Karpas-422 (cell line): ENCODE data around the gene SPINK5. TPM values are rescaled to one million over a fixed set of nuclear protein-coding genes. Genes with fewer than 3 reads are reported as not detected.

Source experiments
- DNase-seq: peaks from one replicate; pipeline ENCODE4 v3.0.0-alpha.2; 2015
- H2AFZ ChIP-seq: fragments of 200-600 bp; sonication (generic); 2 replicates; pipeline ENCODE4 v1.6.1; 2014; ENCODE audit warnings: antibody characterized with exemption, low read length, mixed read lengths
- H3K27ac ChIP-seq: fragments of 200-600 bp; sonication (generic); 2 replicates; pipeline ENCODE4 v1.5.1; 2014; ENCODE audit warnings: mild to moderate bottlenecking, low read length, moderate library complexity
- H3K27me3 ChIP-seq: fragments of 200-600 bp; sonication (generic); 2 replicates; pipeline ENCODE4 v1.6.1; 2014; ENCODE audit warnings: low read length, mixed read lengths
- H3K36me3 ChIP-seq: fragments of 200-600 bp; sonication (generic); 2 replicates; pipeline ENCODE4 v1.6.1; 2014; ENCODE audit warnings: low read length, mixed read lengths; ENCODE audit not compliant: insufficient read depth
- H3K4me1 ChIP-seq: fragments of 200-600 bp; sonication (generic); 2 replicates; pipeline ENCODE4 v1.6.1; 2014; ENCODE audit warnings: mild to moderate bottlenecking, low read length, mixed read lengths
- H3K4me2 ChIP-seq: fragments of 200-600 bp; sonication (generic); 2 replicates; pipeline ENCODE4 v1.6.1; 2014; ENCODE audit warnings: low read length, low read depth, mild to moderate bottlenecking; ENCODE audit not compliant: poor library complexity, severe bottlenecking
- H3K4me3 ChIP-seq: fragments of 200-600 bp; sonication (generic); 2 replicates; pipeline ENCODE4 v1.5.1; 2014; ENCODE audit warnings: mild to moderate bottlenecking, antibody characterized with exemption, low read length, mixed read lengths
- H3K79me2 ChIP-seq: fragments of 200-600 bp; sonication (generic); 2 replicates; pipeline ENCODE4 v1.6.1; 2014; ENCODE audit warnings: mild to moderate bottlenecking, low read length, mixed read lengths
- H3K9ac ChIP-seq: fragments of 200-600 bp; sonication (generic); 2 replicates; pipeline ENCODE4 v1.6.0; 2014; ENCODE audit warnings: low read length
- H3K9me2 ChIP-seq: fragments of 200-600 bp; sonication (generic), shearing (Covaris generic); replicated peaks from 2 replicates; pipeline ENCODE4 v1.6.0; 2014; ENCODE audit warnings: mild to moderate bottlenecking, low read length, moderate library complexity; ENCODE audit not compliant: insufficient read depth
- H3K9me3 ChIP-seq: fragments of 300-700, 200-600 bp; sonication (generic); 2 replicates; pipeline ENCODE4 v1.6.1; 2014; ENCODE audit warnings: low read length, mixed read lengths
- H4K20me1 ChIP-seq: fragments of 200-600 bp; sonication (generic); 2 replicates; pipeline ENCODE4 v1.6.1; 2014; ENCODE audit warnings: mild to moderate bottlenecking, antibody characterized with exemption, low read length, low read depth; ENCODE audit not compliant: insufficient read depth
- total RNA-seq: library from RNA; depleted of rRNA; stranded (reverse); fragments of >200 nt; shearing (Covaris generic); gene quantifications from 2 replicates; pipeline ENCODE4 v1.2.3, GENCODE V29; 2014; ENCODE audit warnings: low replicate concordance; rRNA removed

Gene SPINK5
- total RNA-seq, 1 experiment from 2014 or later, result not detected

GRCh38 chr5:148172377-148172776 is 108.6 kb downstream of the SPINK5 start:
- Histone ChIP-seq H3K4me1 (no peaks in the 10 kb centered on the region), H3K4me3 (no peak overlapping the region), H4K20me1 (no peaks in the 10 kb centered on the region), H3K9me3 (no peaks in the 10 kb centered on the region), H2AFZ (no peak overlapping the region), H3K4me2 (no peak overlapping the region), H3K79me2 (no peaks in the 10 kb centered on the region), H3K36me3 (no peaks in the 10 kb centered on the region), H3K27me3 (no peaks in the 10 kb centered on the region), H3K27ac (no peak overlapping the region), H3K9me2 (no peaks in the 10 kb centered on the region), H3K9ac (no peak overlapping the region)
- no peak for DNase-seq

DNA sequence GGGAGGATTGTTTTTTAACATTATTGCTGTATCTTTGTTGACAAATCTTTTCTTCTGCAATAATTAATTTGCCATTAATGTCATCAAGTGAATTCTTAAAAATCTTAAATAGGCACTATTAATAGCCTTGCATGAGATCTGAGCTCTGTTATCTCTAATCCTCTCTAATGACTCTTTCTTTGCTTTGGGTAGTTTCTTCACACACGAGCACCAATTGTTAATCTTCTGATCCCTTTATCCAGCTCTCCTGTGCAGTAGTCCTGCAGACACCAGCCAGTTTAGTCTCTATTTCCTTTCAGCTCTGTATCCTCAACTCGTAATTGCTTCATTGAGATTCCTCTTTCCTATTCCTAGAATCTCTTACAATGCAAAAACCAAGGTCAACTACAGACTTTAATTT is 112.7 kb downstream of the SPINK5 start:
- no peaks in the 10 kb centered on the region for H3K9me2 ChIP-seq
- no peak overlapping the region for H3K27ac ChIP-seq
- H3K9ac ChIP-seq, result no peak overlapping the region
- no peak overlapping the region for H3K4me2 ChIP-seq
- H3K27me3 ChIP-seq, result no peaks in the 10 kb centered on the region
- H3K4me3 ChIP-seq, result no peak overlapping the region
- DNase-seq, result no peak
- no peaks in the 10 kb centered on the region for H3K36me3 ChIP-seq
- H3K4me1 ChIP-seq, result no peaks in the 10 kb centered on the region
- H3K9me3 ChIP-seq, result no peaks in the 10 kb centered on the region
- no peaks in the 10 kb centered on the region for H3K79me2 ChIP-seq
- no peak overlapping the region for H2AFZ ChIP-seq
- H4K20me1 ChIP-seq, result no peaks in the 10 kb centered on the region

GRCh38 chr5:148177207-148177606 is 113.4 kb downstream of the SPINK5 start:
- Histone ChIP-seq H3K4me3 (no peak overlapping the region), H3K27ac (no peak overlapping the region), H3K9me3 (no peaks in the 10 kb centered on the region), H3K36me3 (no peaks in the 10 kb centered on the region), H3K4me2 (no peak overlapping the region), H3K27me3 (no peaks in the 10 kb centered on the region), H3K79me2 (no peaks in the 10 kb centered on the region), H4K20me1 (no peaks in the 10 kb centered on the region), H2AFZ (no peak overlapping the region), H3K9ac (no peak overlapping the region), H3K4me1 (no peaks in the 10 kb centered on the region), H3K9me2 (no peaks in the 10 kb centered on the region)
- no peak for DNase-seq

DNA sequence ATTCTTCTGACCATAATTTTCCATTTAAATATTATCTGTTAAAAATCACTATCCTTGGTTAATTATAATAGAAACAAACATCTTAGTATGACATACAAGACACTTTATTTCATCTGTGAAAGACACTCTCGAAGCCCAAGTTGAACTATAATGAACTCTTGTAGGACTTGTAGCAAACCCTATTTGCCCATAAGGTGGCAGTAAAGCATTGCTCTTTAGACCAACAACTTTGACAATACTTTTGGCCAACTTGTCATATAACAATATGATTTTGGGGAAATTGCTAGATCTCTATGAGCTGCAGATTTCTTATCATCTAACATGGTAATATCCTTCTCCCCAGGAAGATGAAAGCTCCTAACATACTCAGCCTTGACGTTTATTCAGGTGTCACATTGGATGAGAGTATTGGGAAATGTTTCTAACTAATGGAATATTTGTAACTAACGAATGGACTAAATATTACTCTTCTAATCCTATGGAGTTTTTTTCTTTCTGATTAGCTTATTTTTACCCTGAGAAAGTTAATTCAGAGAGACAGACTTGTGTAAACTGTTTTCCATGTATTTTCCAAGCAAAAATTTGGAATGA is 115.5 kb downstream of the SPINK5 start:
- no peaks in the 10 kb centered on the region for H3K27me3 ChIP-seq
- H3K79me2 ChIP-seq, result no peaks in the 10 kb centered on the region
- H3K4me2 ChIP-seq, result no peak overlapping the region
- H2AFZ ChIP-seq, result no peak overlapping the region
- H3K9me3 ChIP-seq, result no peaks in the 10 kb centered on the region
- H3K4me3 ChIP-seq, result no peak overlapping the region
- no peaks in the 10 kb centered on the region for H3K36me3 ChIP-seq
- no peaks in the 10 kb centered on the region for H3K9me2 ChIP-seq
- peak; percentile 83 for DNase-seq
- no peaks in the 10 kb centered on the region for H3K4me1 ChIP-seq
- no peaks in the 10 kb centered on the region for H4K20me1 ChIP-seq
- H3K27ac ChIP-seq, result no peak overlapping the region
- H3K9ac ChIP-seq, result no peak overlapping the region

DNA sequence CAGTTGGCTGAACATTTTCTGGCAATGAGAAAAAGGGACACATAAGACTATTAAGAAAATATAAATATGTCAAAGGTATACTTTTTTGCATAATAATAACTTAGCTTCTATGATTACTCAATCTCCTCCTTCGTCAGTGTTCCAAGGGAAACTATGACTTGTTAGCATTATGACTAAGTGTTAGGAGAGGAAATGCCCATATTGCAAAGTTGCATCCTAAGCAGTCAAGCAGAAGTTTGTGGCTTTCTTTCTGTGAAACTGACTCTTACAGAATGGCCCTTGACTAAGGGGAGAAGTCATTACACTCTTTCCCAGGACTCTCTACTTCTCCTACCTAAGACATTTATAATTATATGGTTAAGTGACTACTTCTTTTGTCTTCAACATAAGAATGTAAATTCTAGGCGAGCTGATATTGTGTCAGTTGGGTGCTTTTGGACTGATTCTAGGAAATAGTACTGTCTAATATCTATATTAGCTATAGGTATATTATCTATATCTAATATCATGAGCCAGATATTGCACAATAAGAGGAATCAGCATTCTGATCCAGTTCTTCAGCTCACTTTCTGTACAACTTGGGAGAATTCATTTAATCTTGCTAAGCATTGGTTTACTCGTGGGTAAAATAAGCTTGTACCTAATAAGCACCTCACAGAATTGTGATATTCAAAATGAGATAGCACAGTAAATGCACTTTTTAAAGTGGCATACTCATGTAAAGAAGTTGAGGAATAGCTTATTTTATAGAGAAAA is 122.6 kb downstream of the SPINK5 start:
- H3K4me1 ChIP-seq, result no peaks in the 10 kb centered on the region
- H3K79me2 ChIP-seq, result no peaks in the 10 kb centered on the region
- no peak overlapping the region for H3K9ac ChIP-seq
- no peaks in the 10 kb centered on the region for H3K9me3 ChIP-seq
- no peaks in the 10 kb centered on the region for H3K36me3 ChIP-seq
- H3K4me3 ChIP-seq, result no peak overlapping the region
- H3K27me3 ChIP-seq, result no peaks in the 10 kb centered on the region
- H3K27ac ChIP-seq, result no peak overlapping the region
- H4K20me1 ChIP-seq, result no peaks in the 10 kb centered on the region
- H3K4me2 ChIP-seq, result no peak overlapping the region
- H3K9me2 ChIP-seq, result no peaks in the 10 kb centered on the region
- no peak overlapping the region for H2AFZ ChIP-seq
- no peak for DNase-seq

Other genes with a start within 250 kb of the SPINK5 start
- gene SPINK1, start 232.3 kb upstream of the SPINK5 start, total RNA-seq, result not detected in 2 replicates
- gene SCGB3A2, start 185.3 kb upstream of the SPINK5 start, total RNA-seq, result not detected in 2 replicates
- gene C5orf46, start 157.4 kb upstream of the SPINK5 start, total RNA-seq, result not detected in 2 replicates
- not detected in 2 replicates for gene SPINK14, start 104.6 kb downstream of the SPINK5 start, total RNA-seq
- gene SPINK6, start 139.1 kb downstream of the SPINK5 start, total RNA-seq, result not detected in 2 replicates
- not detected in 2 replicates for gene MARCOL, start 174.5 kb downstream of the SPINK5 start, total RNA-seq
- gene SPINK13, start 204.8 kb downstream of the SPINK5 start, total RNA-seq, result not detected in 2 replicates
- not detected in 2 replicates for gene SPINK7, start 248.4 kb downstream of the SPINK5 start, total RNA-seq